ENCODE data around the gene POLE4.

The POLE4 gene

GRCh38 chr2:74945788-74946331 is 12.6 kb upstream of the POLE4 start:
- no peak for TF ChIP-seq CTCF (IDR thresholded peaks at IDR 0.05; ENCODE audit: poor library complexity, severe bottlenecking)
- no peaks in the 10 kb centered on the region for H3K9me3 ChIP-seq (ENCODE audit: severe bottlenecking)

GRCh38 chr2:74947703-74948102 is 10.7 kb upstream of the POLE4 start:
- H3K9me3 ChIP-seq (ENCODE audit: severe bottlenecking) = no peaks in the 10 kb centered on the region
- TF ChIP-seq CTCF (IDR thresholded peaks at IDR 0.05; ENCODE audit: poor library complexity, severe bottlenecking) = no peak
- no peak for DNase-seq (ENCODE audit: low spot score)
- no peaks in the 10 kb centered on the region for H3K4me1 ChIP-seq (ENCODE audit: insufficient read depth, poor library complexity, severe bottlenecking)
- no peaks in the 10 kb centered on the region for H3K27me3 ChIP-seq (ENCODE audit: insufficient read depth, poor library complexity, severe bottlenecking)
- no peak overlapping the region for H3K4me3 ChIP-seq (ENCODE audit: severe bottlenecking)
- ATAC-seq (ENCODE audit: low read depth) = no peak
- H3K36me3 ChIP-seq (ENCODE audit: low read depth) = no peaks in the 10 kb centered on the region
- no peak overlapping the region for H3K27ac ChIP-seq (ENCODE audit: poor library complexity, severe bottlenecking)

More at GRCh38 chr2:74945788-74946331, 12.6 kb upstream of the POLE4 start:
- H3K27me3 ChIP-seq (ENCODE audit: insufficient read depth, poor library complexity, severe bottlenecking) = no peaks in the 10 kb centered on the region
- H3K36me3 ChIP-seq (ENCODE audit: low read depth) = no peaks in the 10 kb centered on the region
- no peaks in the 10 kb centered on the region for H3K4me1 ChIP-seq (ENCODE audit: insufficient read depth, poor library complexity, severe bottlenecking)
- H3K4me3 ChIP-seq (ENCODE audit: severe bottlenecking) = no peak overlapping the region
- ATAC-seq (ENCODE audit: low read depth) (no peak), DNase-seq (ENCODE audit: low spot score) (no peak)
- H3K27ac ChIP-seq (ENCODE audit: poor library complexity, severe bottlenecking) = no peak overlapping the region

- ATAC-seq (ENCODE audit: low read depth) (no peak), DNase-seq (ENCODE audit: low spot score) (no peak)
- TF ChIP-seq CTCF (IDR thresholded peaks at IDR 0.05; ENCODE audit: poor library complexity, severe bottlenecking) = no peak
- Histone ChIP-seq H3K4me3 (ENCODE audit: severe bottlenecking) (no peak overlapping the region), H3K36me3 (ENCODE audit: low read depth) (no peaks in the 10 kb centered on the region), H3K27me3 (ENCODE audit: insufficient read depth, poor library complexity, severe bottlenecking) (no peaks in the 10 kb centered on the region), H3K27ac (ENCODE audit: poor library complexity, severe bottlenecking) (no peak overlapping the region), H3K9me3 (ENCODE audit: severe bottlenecking) (no peaks in the 10 kb centered on the region), H3K4me1 (ENCODE audit: insufficient read depth, poor library complexity, severe bottlenecking) (no peaks in the 10 kb centered on the region)
These were observed 9.7 kb upstream of the POLE4 start for GRCh38 chr2:74948779-74949178.

- no peak for DNase-seq (ENCODE audit: low spot score)
- no peak overlapping the region for H3K4me3 ChIP-seq (ENCODE audit: severe bottlenecking)
- no peaks in the 10 kb centered on the region for H3K36me3 ChIP-seq (ENCODE audit: low read depth)
- no peak overlapping the region for H3K27ac ChIP-seq (ENCODE audit: poor library complexity, severe bottlenecking)
- no peak for ATAC-seq (ENCODE audit: low read depth)
- no peaks in the 10 kb centered on the region for H3K4me1 ChIP-seq (ENCODE audit: insufficient read depth, poor library complexity, severe bottlenecking)
- no peaks in the 10 kb centered on the region for H3K9me3 ChIP-seq (ENCODE audit: severe bottlenecking)
- no peak for TF ChIP-seq CTCF (IDR thresholded peaks at IDR 0.05; ENCODE audit: poor library complexity, severe bottlenecking)
- H3K27me3 ChIP-seq (ENCODE audit: insufficient read depth, poor library complexity, severe bottlenecking) = no peaks in the 10 kb centered on the region
These were observed 7.2 kb upstream of the POLE4 start for GRCh38 chr2:74951211-74951754.

- H3K4me1 ChIP-seq (ENCODE audit: insufficient read depth, poor library complexity, severe bottlenecking) = no peaks in the 10 kb centered on the region
- DNase-seq (ENCODE audit: low spot score) = no peak
- no peak overlapping the region for H3K4me3 ChIP-seq (ENCODE audit: severe bottlenecking)
- ATAC-seq (ENCODE audit: low read depth) = no peak
- H3K9me3 ChIP-seq (ENCODE audit: severe bottlenecking) = no peaks in the 10 kb centered on the region
- no peak for TF ChIP-seq CTCF (IDR thresholded peaks at IDR 0.05; ENCODE audit: poor library complexity, severe bottlenecking)
- no peak overlapping the region for H3K27ac ChIP-seq (ENCODE audit: poor library complexity, severe bottlenecking)
- no peaks in the 10 kb centered on the region for H3K36me3 ChIP-seq (ENCODE audit: low read depth)
- H3K27me3 ChIP-seq (ENCODE audit: insufficient read depth, poor library complexity, severe bottlenecking) = no peaks in the 10 kb centered on the region
These were observed 5.9 kb upstream of the POLE4 start for GRCh38 chr2:74952575-74952974.

Measured in RWPE2 (cell line).